ENCODE measurements around the gene CADM1.

The CADM1 gene

DNA sequence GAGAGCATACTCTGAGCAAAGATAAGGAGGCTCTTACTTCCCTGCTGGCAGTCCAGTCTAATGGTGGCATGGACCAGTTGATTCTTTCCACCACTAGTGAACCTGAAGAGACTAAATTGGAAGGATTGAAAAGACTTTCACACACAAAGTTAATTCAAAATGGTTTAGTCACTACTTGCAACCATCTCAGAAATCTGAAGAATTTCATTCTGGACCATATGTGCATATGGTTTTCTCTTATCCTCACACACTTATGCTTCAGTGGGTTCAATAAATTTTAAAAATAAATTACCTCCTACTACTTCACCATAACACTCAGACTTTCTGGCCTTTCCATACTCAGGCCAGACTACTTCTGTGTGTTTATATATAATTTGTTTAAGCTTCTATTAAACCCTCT is 44.7 kb downstream of the CADM1 start:
- no peak for DNase-seq
- H3K9me3 ChIP-seq, result no peaks in the 10 kb centered on the region
- no peaks in the 10 kb centered on the region for H3K4me1 ChIP-seq
- no peak overlapping the region for H3K4me3 ChIP-seq
- intact Hi-C loops (cut with DNase I; ENCODE audit: low total_unique reads), result no loop called here
- TF ChIP-seq, protein P1, sequence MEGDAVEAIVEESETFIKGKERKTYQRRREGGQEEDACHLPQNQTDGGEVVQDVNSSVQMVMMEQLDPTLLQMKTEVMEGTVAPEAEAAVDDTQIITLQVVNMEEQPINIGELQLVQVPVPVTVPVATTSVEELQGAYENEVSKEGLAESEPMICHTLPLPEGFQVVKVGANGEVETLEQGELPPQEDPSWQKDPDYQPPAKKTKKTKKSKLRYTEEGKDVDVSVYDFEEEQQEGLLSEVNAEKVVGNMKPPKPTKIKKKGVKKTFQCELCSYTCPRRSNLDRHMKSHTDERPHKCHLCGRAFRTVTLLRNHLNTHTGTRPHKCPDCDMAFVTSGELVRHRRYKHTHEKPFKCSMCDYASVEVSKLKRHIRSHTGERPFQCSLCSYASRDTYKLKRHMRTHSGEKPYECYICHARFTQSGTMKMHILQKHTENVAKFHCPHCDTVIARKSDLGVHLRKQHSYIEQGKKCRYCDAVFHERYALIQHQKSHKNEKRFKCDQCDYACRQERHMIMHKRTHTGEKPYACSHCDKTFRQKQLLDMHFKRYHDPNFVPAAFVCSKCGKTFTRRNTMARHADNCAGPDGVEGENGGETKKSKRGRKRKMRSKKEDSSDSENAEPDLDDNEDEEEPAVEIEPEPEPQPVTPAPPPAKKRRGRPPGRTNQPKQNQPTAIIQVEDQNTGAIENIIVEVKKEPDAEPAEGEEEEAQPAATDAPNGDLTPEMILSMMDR (IDR thresholded peaks at IDR 0.05), result no peak
- H3K27me3 ChIP-seq, result no peaks in the 10 kb centered on the region
- H3K27ac ChIP-seq, result no peak overlapping the region
- H3K36me3 ChIP-seq, result no peaks in the 10 kb centered on the region

DNA sequence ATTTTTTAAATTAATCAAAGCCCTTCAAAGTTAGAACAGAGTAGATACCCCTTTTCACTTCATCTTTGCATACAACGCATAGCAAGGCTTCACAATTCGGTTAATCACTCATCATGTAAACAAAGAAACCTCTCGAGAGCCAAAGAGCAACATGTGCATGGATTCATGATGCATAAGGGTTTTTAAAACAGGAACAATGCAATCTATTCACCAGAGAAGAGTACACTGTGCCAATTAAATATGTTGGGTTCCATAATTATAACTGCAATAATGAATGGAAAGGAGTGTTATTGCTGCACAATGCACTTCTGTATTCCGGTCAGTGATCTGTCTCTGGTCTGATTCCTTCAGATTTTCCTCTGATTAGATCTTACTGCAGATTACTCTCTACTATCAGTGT is 45.3 kb downstream of the CADM1 start:
- Histone ChIP-seq H3K27me3 (no peaks in the 10 kb centered on the region), H3K4me3 (no peak overlapping the region), H3K27ac (no peak overlapping the region), H3K9me3 (no peaks in the 10 kb centered on the region), H3K4me1 (no peaks in the 10 kb centered on the region), H3K36me3 (no peaks in the 10 kb centered on the region)
- intact Hi-C loops (cut with DNase I; ENCODE audit: low total_unique reads), result no loop called here
- no peak for DNase-seq
- TF ChIP-seq, protein P1 (IDR thresholded peaks at IDR 0.05), result no peak

DNA sequence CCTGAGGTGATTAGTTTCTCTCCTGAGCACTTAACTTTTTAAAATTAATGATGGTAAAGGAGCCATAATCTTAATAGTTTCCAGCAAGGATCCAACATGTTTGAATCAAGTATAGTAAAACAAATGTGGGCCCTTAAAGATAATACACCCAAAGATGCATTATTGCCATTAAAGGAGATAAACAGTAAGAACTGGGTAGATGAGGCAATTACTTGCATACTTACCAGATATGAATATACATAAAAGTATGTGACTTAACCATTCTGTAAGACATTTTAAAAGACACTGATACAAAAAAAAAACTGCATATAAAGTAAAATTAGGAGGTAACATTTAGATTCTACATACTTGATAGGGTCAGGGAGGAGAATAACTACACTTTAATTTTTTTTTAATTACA is 48.2 kb downstream of the CADM1 start:
- Histone ChIP-seq H3K27ac (no peak overlapping the region), H3K27me3 (no peaks in the 10 kb centered on the region), H3K9me3 (no peaks in the 10 kb centered on the region), H3K4me3 (no peak overlapping the region), H3K36me3 (no peaks in the 10 kb centered on the region), H3K4me1 (no peaks in the 10 kb centered on the region)
- no peak for DNase-seq
- TF ChIP-seq, protein P1 (IDR thresholded peaks at IDR 0.05), result no peak
- intact Hi-C loops (cut with DNase I; ENCODE audit: low total_unique reads), result no loop called here

DNA sequence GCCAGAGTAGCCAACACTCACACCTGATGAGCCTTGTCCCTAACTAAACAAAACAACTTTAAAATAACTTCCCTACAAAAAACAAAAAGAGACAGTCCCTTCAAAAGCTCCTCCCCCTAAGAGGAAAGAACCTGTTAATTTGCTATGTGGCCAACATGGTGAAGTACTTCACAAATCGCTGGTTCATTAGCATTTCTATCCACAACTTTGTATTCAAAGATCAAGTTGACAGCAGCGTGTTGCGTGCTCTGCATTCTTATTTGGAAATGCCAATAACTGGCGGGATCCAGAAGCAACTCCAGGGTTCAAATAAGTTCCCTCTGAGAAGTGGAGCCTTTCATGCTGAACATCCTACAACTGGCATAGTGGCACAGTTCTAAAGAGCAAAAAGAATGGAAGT is 48.6 kb downstream of the CADM1 start:
- DNase-seq, result no peak
- H3K27me3 ChIP-seq, result no peaks in the 10 kb centered on the region
- TF ChIP-seq, protein P1 (IDR thresholded peaks at IDR 0.05), result no peak
- no peak overlapping the region for H3K27ac ChIP-seq
- intact Hi-C loops (cut with DNase I; ENCODE audit: low total_unique reads), result no loop called here
- no peaks in the 10 kb centered on the region for H3K4me1 ChIP-seq
- H3K36me3 ChIP-seq, result no peaks in the 10 kb centered on the region
- no peaks in the 10 kb centered on the region for H3K9me3 ChIP-seq
- no peak overlapping the region for H3K4me3 ChIP-seq

DNA sequence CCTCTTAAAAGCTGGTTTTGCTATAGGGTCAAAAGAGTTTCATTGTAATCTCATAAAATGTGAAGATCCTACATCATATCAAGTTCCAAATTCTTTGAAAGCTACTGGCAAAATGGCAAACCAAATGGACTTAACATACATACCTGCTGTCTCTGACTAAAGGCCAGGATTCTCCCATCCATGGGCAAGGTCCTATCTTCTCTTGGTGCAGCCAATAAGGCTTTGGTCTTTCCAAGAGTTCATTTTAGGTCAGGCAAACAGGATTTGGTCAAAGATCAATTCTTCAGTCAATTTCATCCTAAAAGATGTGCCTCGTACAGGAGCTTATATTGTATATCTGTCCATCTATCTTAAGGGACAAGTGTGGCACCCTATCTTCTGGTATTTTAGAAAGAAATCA is 49.7 kb downstream of the CADM1 start:
- Histone ChIP-seq H3K4me1 (no peaks in the 10 kb centered on the region), H3K9me3 (no peaks in the 10 kb centered on the region), H3K27ac (no peak overlapping the region), H3K4me3 (no peak overlapping the region), H3K27me3 (no peaks in the 10 kb centered on the region), H3K36me3 (no peaks in the 10 kb centered on the region)
- intact Hi-C loops (cut with DNase I; ENCODE audit: low total_unique reads), result no loop called here
- no peak for DNase-seq
- TF ChIP-seq, protein P1 (IDR thresholded peaks at IDR 0.05), result no peak

Measured in tibial artery (tissue), 4 donors.